T-helper 17 cell (primary cell): ENCODE measurements around the gene MSLN. TPM values are rescaled to one million over a fixed set of nuclear protein-coding genes. Genes with fewer than 3 reads are reported as not detected.
"Not testable (repeated sequence)": the region's sequence is repeated elsewhere in the genome, so short reads cannot be mapped to it uniquely, and the experiment has no call there.

Experiments
- ATAC-seq: fragments of 150-1000 bp; cut with Tn5 transposase; 2 replicates; pipeline ENCODE4 v1.10.0; 2021; ENCODE audit warnings: mild to moderate bottlenecking, moderate library complexity
- DNase-seq, 3 donors: peaks; one replicate each; pipeline versions ENCODE4 v3.0.0 to v3.0.0-alpha.2; 2020 to 2021
- H3K9me3 ChIP-seq: one replicate; pipeline ENCODE4 v1.7.0; 2013; ENCODE audit warnings: low read length, mild to moderate bottlenecking; ENCODE audit not compliant: control insufficient read depth, poor library complexity, severe bottlenecking
- H3K27ac Mint-ChIP-seq: one replicate; pipeline ENCODE4 v1.8.0; 2022; ENCODE audit warnings: mild to moderate bottlenecking, moderate library complexity, mixed read lengths
- H3K27me3 Mint-ChIP-seq: one replicate; pipeline ENCODE4 v1.8.0; 2022; ENCODE audit warnings: mixed read lengths
- H3K36me3 Mint-ChIP-seq: one replicate; pipeline ENCODE4 v1.8.0; 2022; ENCODE audit warnings: low read depth, mixed read lengths
- H3K4me1 Mint-ChIP-seq: one replicate; pipeline ENCODE4 v1.8.0; 2022; ENCODE audit warnings: mild to moderate bottlenecking, mixed read lengths
- H3K4me3 Mint-ChIP-seq: one replicate; pipeline ENCODE4 v1.8.0; 2022; ENCODE audit warnings: mild to moderate bottlenecking, moderate library complexity, mixed read lengths
- total RNA-seq, 4 donors: library from RNA in 2 of 4; stranded (reverse) in 2 of 4; gene quantifications; one replicate each; pipeline ENCODE4 v1.2.3 and lab custom pipeline; 2022 to 2026

Gene MSLN
- total RNA-seq, 2 donors from 2014 or later = not detected

DNA sequence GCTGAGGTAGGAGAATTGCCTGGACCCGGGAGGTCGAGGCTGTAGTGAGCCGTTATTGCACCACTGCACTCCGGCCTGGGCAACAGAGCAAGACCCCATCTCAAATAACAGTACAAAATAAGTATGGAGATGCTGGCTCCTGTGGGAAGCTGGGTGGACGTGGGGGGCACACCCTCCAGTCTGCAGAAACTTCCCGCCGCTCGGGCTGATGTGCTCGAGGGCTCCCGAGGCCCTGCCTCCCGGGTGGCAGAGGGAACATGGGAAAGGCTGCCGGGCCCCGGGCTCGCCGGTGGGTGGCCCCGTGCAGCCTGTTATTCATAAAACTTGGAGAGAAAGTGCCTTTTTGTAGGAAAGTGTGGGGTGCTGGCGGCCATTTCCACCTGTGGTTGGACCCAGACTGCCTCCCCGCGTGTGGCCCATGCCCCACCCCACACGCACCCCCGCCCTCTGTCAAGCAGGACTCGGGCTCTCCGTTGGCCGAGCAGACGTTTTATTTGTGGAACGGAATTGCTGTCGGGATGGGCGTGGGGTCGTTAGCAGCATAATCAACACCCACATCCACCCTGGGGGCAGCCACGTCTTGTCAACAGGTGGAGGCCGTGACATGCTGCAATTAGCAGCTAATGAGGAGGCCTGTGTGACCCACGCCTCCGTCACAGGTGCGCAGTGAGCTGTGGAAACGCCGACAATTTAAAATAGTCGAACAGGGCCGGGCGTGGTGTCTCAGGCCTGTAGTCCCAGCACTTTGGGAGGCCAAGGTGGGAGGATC, 12.4 kb upstream of the MSLN start:
- H3K9me3 ChIP-seq = no peaks in the 10 kb centered on the region
- H3K27ac Mint-ChIP-seq = no peak overlapping the region
- no peaks in the 10 kb centered on the region for H3K4me1 Mint-ChIP-seq
- H3K4me3 Mint-ChIP-seq = no peak overlapping the region
- ATAC-seq (no peak), DNase-seq (no peak)
- no peaks in the 10 kb centered on the region for H3K36me3 Mint-ChIP-seq
- no peaks in the 10 kb centered on the region for H3K27me3 Mint-ChIP-seq

- Mint-ChIP-seq H3K4me3 (no peak overlapping the region), H3K36me3 (no peaks in the 10 kb centered on the region), H3K27me3 (no peaks in the 10 kb centered on the region), H3K27ac (no peak overlapping the region), H3K4me1 (no peaks in the 10 kb centered on the region)
- DNase-seq (no peak), ATAC-seq (no peak)
- no peaks in the 10 kb centered on the region for H3K9me3 ChIP-seq
These were observed 11.5 kb upstream of the MSLN start for GRCh38 chr16:749010-749409.

DNA sequence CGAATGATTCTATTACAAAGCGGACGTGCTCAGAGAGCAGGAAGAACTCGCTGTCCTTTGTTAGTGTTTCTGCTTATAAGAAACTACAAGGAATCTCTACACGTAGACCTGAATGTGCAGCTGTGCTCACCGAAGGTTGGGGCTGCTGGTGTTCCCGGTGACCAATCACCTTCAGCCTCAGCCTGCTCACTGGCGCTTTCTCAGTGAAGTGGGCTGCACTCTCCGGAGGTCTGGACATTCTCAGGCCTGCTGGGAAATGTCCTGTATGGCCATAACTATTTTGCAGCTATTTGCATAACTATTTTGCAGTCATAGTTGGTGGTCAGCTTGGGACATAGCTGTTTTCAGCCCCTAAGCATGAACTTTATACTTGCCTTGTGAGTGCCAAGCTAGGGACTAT, 10.0 kb upstream of the MSLN start:
- H3K9me3 ChIP-seq = no peaks in the 10 kb centered on the region
- ATAC-seq (no peak), DNase-seq (no peak)
- Mint-ChIP-seq H3K4me3 (no peak overlapping the region), H3K4me1 (peaks cover 4% of the 10 kb centered on the region), H3K36me3 (no peaks in the 10 kb centered on the region), H3K27ac (no peak overlapping the region), H3K27me3 (no peaks in the 10 kb centered on the region)

GRCh38 chr16:751152-752006, 9.2 kb upstream of the MSLN start:
- Mint-ChIP-seq H3K4me1 (peaks cover 4% of the 10 kb centered on the region), H3K27me3 (no peaks in the 10 kb centered on the region), H3K4me3 (no peak overlapping the region), H3K27ac (no peak overlapping the region), H3K36me3 (no peaks in the 10 kb centered on the region)
- DNase-seq (no peak), ATAC-seq (no peak)
- H3K9me3 ChIP-seq = no peaks in the 10 kb centered on the region

GRCh38 chr16:752007-752312, 8.6 kb upstream of the MSLN start:
- DNase-seq (no peak), ATAC-seq (no peak)
- Mint-ChIP-seq H3K27me3 (no peaks in the 10 kb centered on the region), H3K36me3 (no peaks in the 10 kb centered on the region), H3K4me3 (no peak overlapping the region), H3K4me1 (peaks cover 4% of the 10 kb centered on the region), H3K27ac (no peak overlapping the region)
- no peaks in the 10 kb centered on the region for H3K9me3 ChIP-seq

DNA sequence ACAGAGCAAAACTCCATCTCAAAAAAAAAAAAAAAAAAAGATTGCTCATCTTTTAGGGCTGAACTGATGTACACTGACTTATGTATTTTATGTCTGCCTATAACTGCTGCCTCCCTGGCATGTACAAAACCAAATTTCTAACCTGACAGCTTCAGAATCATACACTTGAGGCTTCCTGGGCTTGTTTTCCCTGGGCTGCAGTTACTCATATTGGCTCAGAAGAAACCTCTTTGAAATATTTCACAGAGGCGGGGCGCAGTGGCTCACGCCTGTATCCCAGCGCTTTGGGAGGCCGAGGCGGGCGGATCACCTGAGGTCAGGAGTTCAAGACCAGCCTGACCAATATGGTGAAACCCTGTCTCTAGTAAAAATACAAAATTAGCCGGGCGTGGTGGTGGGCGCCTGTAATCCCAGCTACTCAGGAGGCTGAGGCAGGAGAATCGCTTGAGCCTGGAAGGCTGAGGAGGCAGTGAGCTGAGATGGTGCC, 6.4 kb upstream of the MSLN start:
- DNase-seq, H3K4me1 Mint-ChIP-seq, H3K27me3 Mint-ChIP-seq, H3K4me3 Mint-ChIP-seq, H3K36me3 Mint-ChIP-seq, H3K9me3 ChIP-seq, H3K27ac Mint-ChIP-seq, ATAC-seq: not testable (repeated sequence)

DNA sequence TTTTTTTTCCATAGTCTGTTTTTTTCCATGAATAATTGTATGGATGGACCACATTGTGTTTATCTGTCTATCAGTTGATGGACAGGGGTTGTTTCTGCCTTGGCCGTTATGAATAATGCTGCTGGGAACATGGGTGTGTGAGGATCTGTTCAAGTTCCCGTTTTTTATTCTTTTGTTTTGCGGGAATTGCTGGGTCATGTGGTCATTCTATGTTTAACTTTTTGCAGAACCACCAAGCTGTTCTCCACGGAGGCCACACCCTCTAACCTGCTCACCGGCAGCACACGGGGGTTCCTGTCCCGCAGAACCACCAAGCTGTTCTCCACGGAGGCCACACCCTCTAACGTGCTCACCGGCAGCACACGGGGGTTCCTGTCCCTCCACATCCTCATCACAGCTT, 5.9 kb upstream of the MSLN start:
- peaks cover 4% of the 10 kb centered on the region for H3K4me1 Mint-ChIP-seq
- peak; percentile 73 for ATAC-seq
- no peak for DNase-seq
- no peaks in the 10 kb centered on the region for H3K9me3 ChIP-seq
- H3K27me3 Mint-ChIP-seq = no peaks in the 10 kb centered on the region
- no peak overlapping the region for H3K27ac Mint-ChIP-seq
- H3K4me3 Mint-ChIP-seq = no peak overlapping the region
- no peaks in the 10 kb centered on the region for H3K36me3 Mint-ChIP-seq

- DNase-seq = no peak
- Mint-ChIP-seq H3K36me3 (no peaks in the 10 kb centered on the region), H3K27me3 (no peaks in the 10 kb centered on the region), H3K4me3 (no peak overlapping the region), H3K27ac (no peak overlapping the region), H3K4me1 (peaks cover 4% of the 10 kb centered on the region)
- H3K9me3 ChIP-seq = no peaks in the 10 kb centered on the region
- ATAC-seq = no peak
These were observed 4.1 kb upstream of the MSLN start for GRCh38 chr16:756428-756827.

DNA sequence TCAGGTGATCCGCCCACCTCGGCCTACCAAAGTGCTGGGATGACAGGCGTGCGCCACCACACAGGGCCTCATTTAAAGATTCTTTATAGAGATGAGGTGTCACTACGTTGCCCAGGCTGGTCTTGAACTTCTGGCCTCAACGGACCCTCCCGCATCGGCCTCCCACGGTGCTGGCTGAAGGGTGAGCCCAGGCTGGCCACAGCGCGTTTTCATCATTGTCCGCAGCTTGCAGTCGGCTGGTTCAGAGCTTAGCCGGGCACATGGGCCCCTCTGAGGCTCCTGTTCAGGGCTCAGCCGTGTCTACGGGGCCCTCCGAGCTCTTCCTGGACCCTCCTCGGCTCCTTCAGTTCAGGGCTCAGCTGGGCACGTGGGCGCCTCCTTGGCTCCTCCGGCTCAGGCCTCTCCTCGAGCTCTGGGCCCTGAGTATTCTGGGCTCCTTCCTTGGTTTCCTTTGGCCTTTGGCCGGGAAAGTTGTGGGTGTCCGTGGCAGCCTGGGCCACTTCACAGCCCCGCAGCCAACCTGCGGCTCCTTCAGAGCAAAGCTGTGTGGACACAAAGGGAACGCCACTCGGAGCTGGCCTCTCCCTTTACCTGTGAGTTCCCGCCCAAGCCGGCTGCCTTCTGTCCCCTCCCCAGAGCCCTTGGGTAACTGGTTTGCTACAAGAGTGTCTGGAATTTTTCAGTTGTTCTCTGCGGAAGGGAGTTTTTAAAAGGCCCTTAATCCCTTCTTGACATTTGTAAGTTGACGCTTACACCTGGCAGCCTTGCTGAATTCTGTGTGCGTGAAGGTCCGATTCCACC, 1.2 kb upstream of the MSLN start:
- no peak overlapping the region for H3K27ac Mint-ChIP-seq
- ATAC-seq = no peak
- no peak for DNase-seq
- no peak overlapping the region for H3K4me3 Mint-ChIP-seq
- no peaks in the 10 kb centered on the region for H3K9me3 ChIP-seq
- peaks cover 4% of the 10 kb centered on the region for H3K4me1 Mint-ChIP-seq
- H3K27me3 Mint-ChIP-seq = no peaks in the 10 kb centered on the region
- no peaks in the 10 kb centered on the region for H3K36me3 Mint-ChIP-seq

GRCh38 chr16:760065-760464, 469 bp upstream of the MSLN start:
- Mint-ChIP-seq H3K4me3 (no peak overlapping the region), H3K27ac (no peak overlapping the region), H3K36me3 (no peaks in the 10 kb centered on the region), H3K27me3 (no peaks in the 10 kb centered on the region), H3K4me1 (no peaks in the 10 kb centered on the region)
- H3K9me3 ChIP-seq = no peaks in the 10 kb centered on the region
- no peak for ATAC-seq
- DNase-seq = no peak

DNA sequence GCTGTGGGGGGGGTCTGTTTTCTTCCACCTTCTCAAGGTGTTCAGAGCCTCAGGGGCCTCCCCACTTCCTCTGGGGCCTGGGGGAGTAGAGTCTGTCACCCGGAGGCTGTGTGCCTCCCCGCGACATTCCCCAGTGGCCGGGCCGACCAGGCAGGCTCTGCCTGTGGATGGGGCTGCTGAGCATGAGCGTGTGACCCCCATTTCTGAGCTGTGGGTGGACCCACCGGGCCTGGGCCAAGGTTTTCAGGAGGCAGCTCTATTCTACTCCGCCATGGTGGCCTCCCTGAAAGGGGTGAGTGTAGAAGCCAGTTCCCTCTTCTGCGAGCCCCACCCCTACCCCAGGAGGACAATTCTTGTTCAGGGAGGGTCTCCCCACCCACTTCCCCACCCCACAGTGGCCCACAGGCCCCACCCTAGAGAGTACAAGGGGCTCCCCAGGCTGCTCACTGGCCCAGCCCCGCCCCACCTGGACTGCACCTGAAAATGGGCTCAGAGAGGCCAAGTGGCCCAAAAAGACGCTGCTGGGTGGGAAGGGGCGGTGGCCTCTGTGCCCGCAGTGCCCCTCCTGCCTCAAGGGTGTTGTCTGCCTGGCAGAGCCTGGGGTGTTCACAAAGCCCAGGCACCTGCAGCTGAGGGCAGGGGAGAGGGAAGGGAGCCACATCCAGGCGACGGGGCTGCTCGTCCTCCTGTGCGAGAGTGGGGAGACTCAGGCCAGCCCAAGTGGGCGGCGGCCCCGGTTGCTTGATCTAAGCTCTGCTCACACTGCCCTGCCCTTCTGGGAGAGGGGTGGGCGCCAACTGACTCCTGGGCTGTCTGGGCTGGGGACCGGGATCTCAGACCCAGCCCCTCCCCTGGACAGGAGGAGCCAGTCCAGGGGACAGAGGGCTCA, 1.3 kb downstream of the MSLN start:
- Mint-ChIP-seq H3K27me3 (no peaks in the 10 kb centered on the region), H3K4me1 (no peaks in the 10 kb centered on the region), H3K4me3 (no peak overlapping the region), H3K36me3 (no peaks in the 10 kb centered on the region), H3K27ac (no peak overlapping the region)
- DNase-seq (no peak), ATAC-seq (no peak)
- H3K9me3 ChIP-seq = no peaks in the 10 kb centered on the region

- Mint-ChIP-seq H3K4me1 (no peaks in the 10 kb centered on the region), H3K36me3 (no peaks in the 10 kb centered on the region), H3K27me3 (no peaks in the 10 kb centered on the region), H3K4me3 (no peak overlapping the region), H3K27ac (no peak overlapping the region)
- no peaks in the 10 kb centered on the region for H3K9me3 ChIP-seq
- ATAC-seq (no peak), DNase-seq (no peak)
These were observed 2.2 kb downstream of the MSLN start for GRCh38 chr16:762595-763268.
